ENCODE results near the gene KCNJ16.
"Not testable (repeated sequence)": the region's sequence is repeated elsewhere in the genome, so short reads cannot be mapped to it uniquely, and the experiment has no call there.

The KCNJ16 gene

GRCh38 chr17:70074956-70075355, at the start of gene KCNJ16:
Gene KCNJ16, plus strand, starts transcription at chr17:70075225. Its CDS starts 56,863 bp downstream, at chr17:70132088.
- DNase-seq = no peak

GRCh38 chr17:70028397-70028796, 46.6 kb upstream of the KCNJ16 start:
- DNase-seq = no peak

- DNase-seq = no peak
Observed at GRCh38 chr17:70028978-70029767, 45.9 kb upstream of the KCNJ16 start.

GRCh38 chr17:70030371-70030770, 44.7 kb upstream of the KCNJ16 start:
- no peak for DNase-seq

- no peak for DNase-seq
Observed at GRCh38 chr17:70031341-70031740, 43.7 kb upstream of the KCNJ16 start.

GRCh38 chr17:70033165-70033564, 41.9 kb upstream of the KCNJ16 start:
- no peak for DNase-seq

- DNase-seq = no peak
Observed at GRCh38 chr17:70034158-70034557, 40.9 kb upstream of the KCNJ16 start.

- no peak for DNase-seq
Observed at GRCh38 chr17:70037498-70037897, 37.5 kb upstream of the KCNJ16 start.

GRCh38 chr17:70040336-70040735, 34.7 kb upstream of the KCNJ16 start:
- no peak for DNase-seq

GRCh38 chr17:70041061-70041460, 34.0 kb upstream of the KCNJ16 start:
- no peak for DNase-seq

- DNase-seq = no peak
Observed at GRCh38 chr17:70041540-70041939, 33.5 kb upstream of the KCNJ16 start.

GRCh38 chr17:70045780-70046179, 29.2 kb upstream of the KCNJ16 start:
- not testable (repeated sequence) for DNase-seq

- no peak for DNase-seq
Observed at GRCh38 chr17:70047619-70048419, 27.2 kb upstream of the KCNJ16 start.

- DNase-seq = no peak
Observed at GRCh38 chr17:70049801-70050591, 25.0 kb upstream of the KCNJ16 start.

GRCh38 chr17:70050931-70051330, 24.1 kb upstream of the KCNJ16 start:
- no peak for DNase-seq

- DNase-seq = no peak
Observed at GRCh38 chr17:70053241-70054234, 21.5 kb upstream of the KCNJ16 start.

GRCh38 chr17:70055000-70055399, 20.0 kb upstream of the KCNJ16 start:
- no peak for DNase-seq

GRCh38 chr17:70059071-70059470, 16.0 kb upstream of the KCNJ16 start:
- no peak for DNase-seq

GRCh38 chr17:70059649-70060048, 15.4 kb upstream of the KCNJ16 start:
- DNase-seq = no peak

- DNase-seq = no peak
Observed at GRCh38 chr17:70060415-70060814, 14.6 kb upstream of the KCNJ16 start.

- DNase-seq = no peak
Observed at GRCh38 chr17:70067134-70067533, 7.9 kb upstream of the KCNJ16 start.

All from stimulated activated naive CD4-positive, alpha-beta T cell (primary cell).